WI38 (cell line): ENCODE results near the gene TPCN1.
A peak's percentile ranks its signal among the peaks of the same experiment; 100 is the strongest.

ENCODE experiments used
- H3K4me3 ChIP-seq: 2 replicates; pipeline ENCODE4 v1.5.1; 2011; ENCODE audit warnings: low read depth, mild to moderate bottlenecking, control low read depth, low read length
- CTCF ChIP-seq: IDR thresholded peaks from 2 replicates; pipeline ENCODE4 v1.5.1; 2012; ENCODE audit warnings: low read depth, mild to moderate bottlenecking, control low read depth, low read length

TPCN1 gene

GRCh38 chr12:113216027-113216426, 5.2 kb upstream of the TPCN1 start:
- H3K4me3 ChIP-seq = no peak overlapping the region

GRCh38 chr12:113220593-113221180, 577 bp upstream of the TPCN1 start:
- H3K4me3 ChIP-seq = peak overlapping the region; percentile 72
- TF ChIP-seq CTCF = no peak

More at GRCh38 chr12:113216027-113216426, 5.2 kb upstream of the TPCN1 start:
- TF ChIP-seq CTCF = no peak

- TF ChIP-seq CTCF = no peak
- peak overlapping the region; percentile 78 for H3K4me3 ChIP-seq
Observed at GRCh38 chr12:113221997-113222729, 899 bp downstream of the TPCN1 start.

GRCh38 chr12:113222730-113223531, 1.7 kb downstream of the TPCN1 start:
- H3K4me3 ChIP-seq = peak overlapping the region; percentile 78
- no peak for TF ChIP-seq CTCF

- no peak for TF ChIP-seq CTCF
Observed at GRCh38 chr12:113224955-113225354, 3.7 kb downstream of the TPCN1 start.

GRCh38 chr12:113226696-113227568, 5.7 kb downstream of the TPCN1 start:
- no peak overlapping the region for H3K4me3 ChIP-seq
- no peak for TF ChIP-seq CTCF

More at GRCh38 chr12:113224955-113225354, 3.7 kb downstream of the TPCN1 start:
- no peak overlapping the region for H3K4me3 ChIP-seq
